BLaER1 treated with 17β-estradiol and CSF1 and Interleukin-3, amounts not matched to agents 10 nM and 100 nM (cell line): Measurements from ENCODE around the gene TNRC6A.

Source experiments
- H3K27ac ChIP-seq, 11 experiments: shearing (Covaris generic); formaldehyde crosslinking; 2 replicates each; pipeline ENCODE4 v1.8.1; 2022
- H3K27me3 ChIP-seq, 11 experiments: shearing (Covaris generic); formaldehyde crosslinking; 2 replicates each; pipeline ENCODE4 v1.8.1; 2022
- H3K36me3 ChIP-seq, 11 experiments: shearing (Covaris generic); formaldehyde crosslinking; 2 replicates each; pipeline ENCODE4 v1.8.1; 2022
- H3K4me1 ChIP-seq, 10 experiments: shearing (Covaris generic); formaldehyde crosslinking; 2 replicates each; pipeline ENCODE4 v1.8.1; 2022
- H3K4me2 ChIP-seq, 11 experiments: shearing (Covaris generic); formaldehyde crosslinking; 2 replicates each; pipeline ENCODE4 v1.8.1; 2022
- H3K4me3 ChIP-seq, 10 experiments: shearing (Covaris generic); formaldehyde crosslinking; 2 replicates each; pipeline ENCODE4 v1.8.1; 2022
- H3K9ac ChIP-seq, 11 experiments: shearing (Covaris generic); formaldehyde crosslinking; 2 replicates each; pipeline ENCODE4 v1.8.1; 2022
- H3K9me3 ChIP-seq, 11 experiments: shearing (Covaris generic); formaldehyde crosslinking; replicated peaks in 1 of 11; 2 replicates each; pipeline ENCODE4 v1.8.1; 2022
- H4K20me1 ChIP-seq, 11 experiments: shearing (Covaris generic); formaldehyde crosslinking; 2 replicates each; pipeline ENCODE4 v1.8.1; 2022
- Cebpa-rat ChIP-seq, 11 experiments: shearing (Covaris generic); IDR thresholded peaks; 2 replicates each; pipeline ENCODE4 v1.8.1; 2022

TNRC6A gene

GRCh38 chr16:24761526-24761925 lies 32.1 kb downstream of the TNRC6A start:
- Histone ChIP-seq H3K4me2 (no peak overlapping the region), H3K27ac (no peak overlapping the region), H3K27me3 (no peaks in the 10 kb centered on the region), H3K36me3 (peaks cover 62 to 92% (median 82%) of the 10 kb centered on the region in 11 experiments), H4K20me1 (peaks cover 11 to 92% (median 66%) of the 10 kb centered on the region in 11 experiments; a peak in 21 of 22 replicates), H3K4me1 (peaks cover 0 to 16% (median 5%) of the 10 kb centered on the region in 10 experiments; a peak in 10 of 20 replicates), H3K9me3 (no peaks in the 10 kb centered on the region), H3K4me3 (no peak overlapping the region), H3K9ac (no peak overlapping the region)
- no peak for TF ChIP-seq Cebpa-rat (IDR thresholded peaks at IDR 0.05)

DNA sequence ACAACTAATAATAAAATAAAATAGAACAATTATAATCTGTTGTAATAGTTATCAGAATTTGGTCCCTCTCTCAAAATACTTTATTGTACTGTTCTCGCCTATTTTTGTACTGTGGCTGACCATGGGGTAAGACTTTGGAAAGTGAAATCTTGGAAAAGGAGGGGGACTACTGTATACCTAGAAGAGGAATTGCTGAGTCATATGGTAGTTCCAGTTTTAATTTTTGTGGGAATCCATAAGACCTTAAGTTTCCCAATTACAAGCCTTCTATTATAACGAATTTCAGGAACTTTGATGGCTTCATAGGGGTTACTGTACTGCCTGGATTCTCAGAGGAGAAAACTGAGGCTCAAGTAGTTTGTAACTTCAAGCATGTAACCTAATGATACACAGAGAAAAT lies 35.5 kb downstream of the TNRC6A start:
- TF ChIP-seq Cebpa-rat (IDR thresholded peaks at IDR 0.05), result no peak
- Histone ChIP-seq H3K36me3 (peaks cover 53 to 87% (median 77%) of the 10 kb centered on the region in 11 experiments), H3K9me3 (no peaks in the 10 kb centered on the region), H3K27me3 (no peaks in the 10 kb centered on the region), H3K4me3 (no peak overlapping the region), H3K27ac (no peak overlapping the region), H3K9ac (no peak overlapping the region), H4K20me1 (peaks cover 1 to 67% (median 37%) of the 10 kb centered on the region in 11 experiments; a peak in 18 of 22 replicates), H3K4me1 (no peaks in the 10 kb centered on the region; a peak in 1 of 20 replicates), H3K4me2 (no peak overlapping the region)

DNA sequence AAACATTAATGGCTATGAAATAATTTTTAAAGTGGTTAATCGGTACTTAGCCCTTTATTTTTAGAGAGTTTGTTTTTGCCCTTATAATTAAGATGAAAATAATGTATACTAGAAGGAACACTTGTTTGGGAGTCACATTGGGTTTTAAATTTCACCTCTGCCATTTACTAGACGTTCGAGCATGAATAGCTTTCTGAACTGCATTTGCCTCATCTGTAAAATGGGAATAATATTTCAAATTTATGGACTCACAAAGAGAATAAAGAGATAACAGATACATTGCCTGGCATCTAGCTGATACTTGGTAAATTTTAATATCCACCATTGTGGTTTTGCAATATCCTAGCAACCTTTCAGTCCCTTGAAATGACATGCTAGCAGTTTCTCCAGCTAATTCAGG lies 36.6 kb downstream of the TNRC6A start:
- Histone ChIP-seq H3K36me3 (peaks cover 61 to 87% (median 77%) of the 10 kb centered on the region in 11 experiments), H3K9me3 (no peaks in the 10 kb centered on the region), H4K20me1 (peaks cover 7 to 67% (median 35%) of the 10 kb centered on the region in 11 experiments; a peak in 18 of 22 replicates), H3K4me3 (no peak overlapping the region), H3K27me3 (no peaks in the 10 kb centered on the region), H3K9ac (no peak overlapping the region), H3K4me1 (no peaks in the 10 kb centered on the region; a peak in 1 of 20 replicates), H3K27ac (no peak overlapping the region), H3K4me2 (no peak overlapping the region)
- no peak for TF ChIP-seq Cebpa-rat (IDR thresholded peaks at IDR 0.05)

DNA sequence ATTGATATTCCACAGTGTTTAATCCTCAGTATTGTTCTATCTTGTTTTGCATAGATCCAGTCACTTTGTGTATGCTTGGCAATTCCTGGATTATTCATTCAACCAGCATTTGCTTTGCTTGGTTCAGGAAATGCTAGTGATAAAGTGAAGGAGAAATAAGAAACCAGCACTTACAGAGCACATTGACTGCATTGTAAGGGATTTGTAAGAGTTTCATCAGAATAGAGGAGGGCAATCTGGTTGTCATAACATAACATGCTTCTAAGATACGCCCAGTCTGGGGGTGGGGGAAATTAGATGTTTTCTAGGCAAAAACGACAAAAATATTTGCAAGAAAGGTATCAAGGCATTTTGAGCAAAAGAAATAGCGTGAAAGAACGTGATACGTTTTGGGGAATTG lies 40.4 kb downstream of the TNRC6A start:
- Histone ChIP-seq H4K20me1 (peaks cover 16 to 75% (median 56%) of the 10 kb centered on the region in 11 experiments; a peak in 21 of 22 replicates), H3K27me3 (no peaks in the 10 kb centered on the region), H3K9ac (no peak overlapping the region), H3K4me3 (no peak overlapping the region), H3K4me2 (no peak overlapping the region), H3K9me3 (peaks cover 0 to 4% (median 0%) of the 10 kb centered on the region in 11 experiments; a peak in 1 of 22 replicates), H3K27ac (no peak overlapping the region), H3K4me1 (no peaks in the 10 kb centered on the region), H3K36me3 (peaks cover 47 to 87% (median 73%) of the 10 kb centered on the region in 11 experiments)
- TF ChIP-seq Cebpa-rat (IDR thresholded peaks at IDR 0.05), result no peak

- no peaks in the 10 kb centered on the region for H3K27me3 ChIP-seq
- H4K20me1 ChIP-seq, result peaks cover 23 to 76% (median 63%) of the 10 kb centered on the region in 11 experiments; a peak in 21 of 22 replicates
- H3K9ac ChIP-seq, result no peak overlapping the region
- H3K36me3 ChIP-seq, result peaks cover 50 to 87% (median 74%) of the 10 kb centered on the region in 11 experiments
- no peak for TF ChIP-seq Cebpa-rat (IDR thresholded peaks at IDR 0.05)
- H3K9me3 ChIP-seq, result peaks cover 0 to 4% (median 0%) of the 10 kb centered on the region in 11 experiments; a peak in 1 of 22 replicates
- H3K4me2 ChIP-seq, result no peak overlapping the region
- no peak overlapping the region for H3K4me3 ChIP-seq
- H3K4me1 ChIP-seq, result no peaks in the 10 kb centered on the region
- H3K27ac ChIP-seq, result no peak overlapping the region
These were observed 41.8 kb downstream of the TNRC6A start for GRCh38 chr16:24771132-24771778.

DNA sequence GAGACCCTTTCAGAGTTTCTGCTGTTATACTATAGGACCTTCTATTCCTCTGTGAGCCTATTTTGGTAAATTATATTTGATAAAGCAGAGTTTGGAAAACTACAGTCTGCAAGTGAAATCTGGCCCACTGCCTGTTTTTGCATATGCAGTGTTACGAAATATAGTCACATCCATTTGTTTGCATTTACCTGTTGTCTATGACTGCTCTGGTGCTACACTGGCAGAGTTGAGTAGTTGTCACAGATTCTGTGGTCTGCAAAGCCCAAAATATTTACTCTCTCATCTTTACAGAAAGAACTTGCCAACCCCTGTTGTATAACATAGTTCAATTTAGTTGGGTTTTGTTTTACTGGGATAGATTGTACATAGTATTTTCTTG lies 42.3 kb downstream of the TNRC6A start:
- Histone ChIP-seq H3K4me1 (no peaks in the 10 kb centered on the region), H3K4me2 (no peak overlapping the region), H3K36me3 (peaks cover 50 to 87% (median 74%) of the 10 kb centered on the region in 11 experiments), H3K4me3 (no peak overlapping the region), H3K27me3 (no peaks in the 10 kb centered on the region), H3K9ac (no peak overlapping the region), H3K27ac (no peak overlapping the region), H4K20me1 (peaks cover 25 to 78% (median 68%) of the 10 kb centered on the region in 11 experiments; a peak in 21 of 22 replicates), H3K9me3 (peaks cover 0 to 4% (median 0%) of the 10 kb centered on the region in 11 experiments; a peak in 1 of 22 replicates)
- no peak for TF ChIP-seq Cebpa-rat (IDR thresholded peaks at IDR 0.05)

DNA sequence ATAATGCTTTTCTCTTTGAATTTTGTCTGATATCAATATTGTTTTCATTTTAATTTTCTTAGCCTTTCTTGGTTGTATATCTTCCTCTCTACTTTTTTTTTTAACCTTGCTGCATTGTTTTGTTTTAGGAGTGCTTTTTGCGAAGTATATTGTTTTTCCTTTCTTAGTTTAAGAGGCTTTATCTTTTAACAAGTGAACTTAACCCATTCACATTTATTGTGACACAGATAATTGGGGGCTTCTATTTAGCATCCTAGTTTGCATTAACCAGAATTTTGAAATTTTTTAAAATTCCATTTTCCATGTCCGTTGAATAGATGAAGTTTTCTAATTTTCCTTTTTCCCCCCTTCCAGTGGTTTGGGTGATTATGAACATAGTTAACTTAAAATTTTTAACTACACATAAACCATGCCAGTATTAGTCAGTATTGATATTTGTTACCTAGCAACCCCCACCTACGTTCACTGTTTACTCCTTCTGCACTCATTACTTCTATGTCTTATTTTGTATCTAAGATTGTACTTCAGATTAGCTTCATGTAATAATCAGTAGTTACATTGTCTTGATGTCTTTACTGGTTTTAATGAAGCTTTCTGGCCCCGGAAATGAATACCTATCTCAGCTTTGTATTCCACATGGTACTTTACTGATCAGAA lies 44.4 kb downstream of the TNRC6A start:
- H4K20me1 ChIP-seq, result peaks cover 33 to 93% (median 79%) of the 10 kb centered on the region in 11 experiments; a peak in 20 of 22 replicates
- H3K27me3 ChIP-seq, result no peaks in the 10 kb centered on the region
- no peak overlapping the region for H3K4me3 ChIP-seq
- no peak overlapping the region for H3K27ac ChIP-seq
- H3K9me3 ChIP-seq, result peaks cover 0 to 4% (median 0%) of the 10 kb centered on the region in 11 experiments; a peak in 1 of 22 replicates
- no peaks in the 10 kb centered on the region for H3K4me1 ChIP-seq
- H3K36me3 ChIP-seq, result peaks cover 68 to 98% (median 87%) of the 10 kb centered on the region in 11 experiments
- TF ChIP-seq Cebpa-rat (IDR thresholded peaks at IDR 0.05), result no peak
- H3K4me2 ChIP-seq, result no peak overlapping the region
- no peak overlapping the region for H3K9ac ChIP-seq

GRCh38 chr16:24774510-24774909 lies 45.1 kb downstream of the TNRC6A start:
- Histone ChIP-seq H3K27ac (no peak overlapping the region), H3K4me3 (no peak overlapping the region), H3K4me1 (no peaks in the 10 kb centered on the region), H3K4me2 (no peak overlapping the region), H3K9ac (no peak overlapping the region), H4K20me1 (peaks cover 33 to 93% (median 78%) of the 10 kb centered on the region in 11 experiments; a peak in 20 of 22 replicates), H3K27me3 (no peaks in the 10 kb centered on the region), H3K36me3 (peaks cover 73 to 100% (median 93%) of the 10 kb centered on the region in 11 experiments), H3K9me3 (peaks cover 0 to 4% (median 0%) of the 10 kb centered on the region in 11 experiments; a peak in 1 of 22 replicates)
- TF ChIP-seq Cebpa-rat (IDR thresholded peaks at IDR 0.05), result no peak

DNA sequence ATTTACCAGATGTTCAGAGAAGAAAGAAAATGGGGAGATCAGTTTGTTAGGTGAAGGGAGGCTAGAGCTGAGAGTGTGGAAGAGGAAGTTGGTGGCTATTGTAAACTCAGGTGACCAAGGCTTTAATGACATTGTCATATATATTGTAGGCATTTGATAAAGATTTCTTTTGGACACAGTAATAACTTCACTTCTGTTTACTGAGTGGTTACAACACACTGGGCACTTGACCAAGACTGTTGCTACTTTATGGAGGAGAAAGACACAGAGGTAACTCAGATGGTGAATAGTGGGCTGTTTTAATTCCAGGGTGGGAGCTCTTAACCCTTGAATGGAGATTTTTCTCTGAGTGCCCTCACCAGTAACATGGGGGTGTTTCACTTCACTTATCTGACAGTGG lies 46.0 kb downstream of the TNRC6A start:
- no peak overlapping the region for H3K27ac ChIP-seq
- TF ChIP-seq Cebpa-rat (IDR thresholded peaks at IDR 0.05), result no peak
- H3K36me3 ChIP-seq, result peaks cover 73 to 100% (median 94%) of the 10 kb centered on the region in 11 experiments

More for the DNA sequence above, 46.0 kb downstream of the TNRC6A start:
- H3K4me2 ChIP-seq, result no peak overlapping the region
- no peak overlapping the region for H3K9ac ChIP-seq
- no peaks in the 10 kb centered on the region for H3K27me3 ChIP-seq
- H3K4me1 ChIP-seq, result no peaks in the 10 kb centered on the region
- H4K20me1 ChIP-seq, result peaks cover 27 to 94% (median 72%) of the 10 kb centered on the region in 11 experiments; a peak in 20 of 22 replicates
- peaks cover 0 to 4% (median 0%) of the 10 kb centered on the region in 11 experiments; a peak in 1 of 22 replicates for H3K9me3 ChIP-seq
- H3K4me3 ChIP-seq, result no peak overlapping the region
